GM12873 (cell line): Measurements from ENCODE around the gene EIF4EBP3.

Source experiments
- TF ChIP-seq, protein P1 (sequence below): IDR thresholded peaks from 2 replicates; pipeline ENCODE4 v1.5.1; 2012; ENCODE audit warnings: low read depth, mild to moderate bottlenecking, moderate library complexity, low read length, control low read depth; ENCODE audit not compliant: insufficient read depth; ENCODE audit errors: missing control alignments

Gene EIF4EBP3

DNA sequence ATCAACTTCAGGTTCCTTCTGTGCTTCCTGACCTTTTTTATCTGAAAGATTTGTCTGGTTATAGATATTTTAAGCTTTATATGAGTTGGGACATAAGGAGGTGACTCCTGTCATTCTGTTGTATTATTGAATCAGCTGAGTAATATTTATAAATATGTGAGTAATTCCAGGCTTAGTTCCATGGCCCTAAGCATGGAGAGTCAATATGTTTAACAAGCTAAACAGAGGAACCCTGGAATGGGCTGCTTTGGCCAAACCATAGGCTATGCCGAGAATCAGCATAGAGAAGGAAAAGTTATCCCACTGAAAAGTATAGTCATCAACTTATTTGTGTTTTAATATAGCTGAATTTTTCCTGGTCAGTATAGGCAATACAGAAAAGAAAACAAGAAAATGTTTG lies 7.2 kb upstream of the EIF4EBP3 start:
- TF ChIP-seq, protein P1, sequence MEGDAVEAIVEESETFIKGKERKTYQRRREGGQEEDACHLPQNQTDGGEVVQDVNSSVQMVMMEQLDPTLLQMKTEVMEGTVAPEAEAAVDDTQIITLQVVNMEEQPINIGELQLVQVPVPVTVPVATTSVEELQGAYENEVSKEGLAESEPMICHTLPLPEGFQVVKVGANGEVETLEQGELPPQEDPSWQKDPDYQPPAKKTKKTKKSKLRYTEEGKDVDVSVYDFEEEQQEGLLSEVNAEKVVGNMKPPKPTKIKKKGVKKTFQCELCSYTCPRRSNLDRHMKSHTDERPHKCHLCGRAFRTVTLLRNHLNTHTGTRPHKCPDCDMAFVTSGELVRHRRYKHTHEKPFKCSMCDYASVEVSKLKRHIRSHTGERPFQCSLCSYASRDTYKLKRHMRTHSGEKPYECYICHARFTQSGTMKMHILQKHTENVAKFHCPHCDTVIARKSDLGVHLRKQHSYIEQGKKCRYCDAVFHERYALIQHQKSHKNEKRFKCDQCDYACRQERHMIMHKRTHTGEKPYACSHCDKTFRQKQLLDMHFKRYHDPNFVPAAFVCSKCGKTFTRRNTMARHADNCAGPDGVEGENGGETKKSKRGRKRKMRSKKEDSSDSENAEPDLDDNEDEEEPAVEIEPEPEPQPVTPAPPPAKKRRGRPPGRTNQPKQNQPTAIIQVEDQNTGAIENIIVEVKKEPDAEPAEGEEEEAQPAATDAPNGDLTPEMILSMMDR: no peak

DNA sequence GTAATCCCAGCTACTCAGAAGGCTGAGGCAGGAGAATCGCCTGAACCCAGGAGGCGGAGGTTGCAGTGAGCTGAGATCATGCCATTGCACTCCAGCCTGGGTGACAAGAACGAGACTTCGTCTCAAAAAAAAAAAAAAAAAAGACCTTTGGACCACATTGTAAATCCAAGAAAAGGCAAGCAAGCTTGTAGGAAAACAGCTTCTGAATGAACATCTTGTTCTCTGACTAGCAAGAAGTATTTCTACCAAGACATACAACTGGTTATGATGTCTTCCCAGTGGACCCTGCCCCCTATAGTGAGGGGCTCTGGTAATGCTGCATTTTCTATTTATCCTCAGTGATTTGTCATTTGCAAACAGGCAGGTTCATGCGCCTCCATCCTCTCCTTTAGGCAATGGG lies 4.5 kb upstream of the EIF4EBP3 start:
- TF ChIP-seq, protein P1: no peak

DNA sequence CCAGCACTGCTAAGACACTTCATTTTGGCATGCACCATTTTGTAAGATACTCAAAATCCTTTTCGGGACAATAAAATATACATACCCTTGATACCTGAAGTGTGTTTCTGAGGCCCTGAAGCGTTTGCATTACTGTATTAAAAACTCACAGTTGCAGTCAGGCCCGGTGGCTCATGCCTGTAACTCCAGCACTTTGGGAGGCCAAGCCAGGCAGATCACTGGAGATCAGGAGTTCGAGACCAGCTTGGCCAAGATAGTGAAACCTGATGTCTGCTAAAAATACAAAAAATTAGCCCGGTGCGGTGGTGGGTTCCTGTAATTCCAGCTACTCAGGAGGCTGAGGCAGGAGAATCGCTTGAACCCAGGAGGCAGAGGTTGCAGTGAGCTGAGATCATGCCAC lies 2.5 kb upstream of the EIF4EBP3 start:
- TF ChIP-seq, protein P1: no peak

DNA sequence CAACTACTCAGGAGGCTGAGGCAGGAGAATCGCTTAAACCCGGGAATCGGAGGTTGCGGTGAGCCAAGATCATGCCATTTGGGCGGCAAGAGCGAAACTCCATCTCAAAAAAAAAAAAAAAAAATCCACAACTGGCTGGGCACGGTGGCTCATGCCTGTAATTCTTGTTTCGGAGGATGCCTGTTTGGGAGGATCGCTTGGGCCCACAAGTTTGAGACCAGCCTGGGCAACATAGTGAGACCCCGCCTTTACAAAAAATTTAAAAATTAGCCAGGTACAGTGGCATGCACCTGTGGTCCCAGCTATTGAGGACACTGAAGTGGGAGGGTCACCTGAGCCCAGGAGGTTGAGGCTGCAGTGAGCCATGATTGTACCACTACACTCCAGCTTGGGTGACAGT lies 1.9 kb upstream of the EIF4EBP3 start:
- TF ChIP-seq, protein P1: no peak

DNA sequence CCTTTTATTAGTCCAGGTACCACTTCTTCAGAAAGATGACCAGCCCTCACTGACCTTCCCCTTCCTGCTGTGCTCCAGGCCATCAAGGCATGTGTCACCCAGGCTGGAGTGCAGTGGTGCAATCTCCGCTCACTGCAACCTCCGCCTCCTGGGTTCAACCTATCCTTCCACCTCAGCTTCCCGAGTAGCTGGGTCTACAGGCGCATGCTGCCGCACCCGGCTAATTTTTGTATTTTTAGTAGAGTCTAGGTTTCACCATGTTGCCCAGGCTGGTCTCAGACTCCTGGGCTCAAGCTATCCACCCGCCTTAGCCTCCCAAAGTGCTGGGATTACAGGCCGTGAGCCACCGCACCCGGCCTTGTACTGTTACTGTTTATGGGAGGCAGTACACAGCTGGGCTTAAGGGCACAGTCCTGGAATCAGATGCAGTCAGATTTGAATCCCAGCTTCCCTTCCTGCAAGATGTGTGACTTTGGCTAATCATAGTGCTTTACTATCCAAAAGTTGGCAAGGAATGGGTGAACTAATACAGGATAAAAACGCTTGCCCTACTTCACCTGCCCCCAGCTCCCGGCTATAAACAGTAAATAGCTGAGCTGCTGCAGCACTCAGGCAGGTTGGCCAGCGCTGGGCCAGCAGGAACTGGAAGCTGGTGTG lies 483 bp upstream of the EIF4EBP3 start:
- TF ChIP-seq, protein P1: no peak

DNA sequence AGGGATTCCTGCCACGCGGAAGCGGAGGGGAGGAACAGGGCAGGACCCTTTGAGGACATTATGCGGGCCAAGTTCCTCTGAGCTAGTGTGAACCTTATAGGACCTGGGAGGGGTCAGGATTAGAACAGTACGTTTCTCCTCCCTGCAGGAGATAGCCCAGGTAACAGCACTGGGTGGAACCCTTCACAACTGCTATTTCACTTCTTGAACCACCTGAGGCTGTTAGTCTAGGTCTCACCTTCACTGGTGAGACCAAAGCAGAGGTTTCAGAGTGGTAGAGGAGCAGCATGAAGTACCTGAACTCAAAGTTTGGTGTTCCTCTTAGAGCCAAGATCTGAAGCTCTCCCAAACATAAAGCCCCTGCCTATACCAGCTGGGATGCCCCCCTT lies 832 bp downstream of the EIF4EBP3 start:
- TF ChIP-seq, protein P1: no peak

DNA sequence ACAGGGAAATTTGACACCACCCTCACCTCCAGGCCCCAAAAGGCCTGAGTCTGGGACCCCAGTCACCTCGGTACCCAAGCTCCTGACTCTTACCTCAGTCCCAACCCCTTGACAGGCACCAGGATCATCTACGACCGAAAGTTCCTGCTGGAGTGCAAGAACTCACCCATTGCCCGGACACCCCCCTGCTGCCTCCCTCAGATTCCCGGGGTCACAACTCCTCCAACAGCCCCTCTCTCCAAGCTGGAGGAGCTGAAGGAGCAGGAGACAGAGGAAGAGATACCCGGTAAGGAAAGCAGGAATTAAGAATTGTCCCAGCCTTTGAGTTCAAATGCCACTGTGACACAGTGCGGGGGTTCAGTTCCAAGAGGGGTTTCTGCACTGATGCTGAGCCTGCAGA lies 1.3 kb downstream of the EIF4EBP3 start:
- TF ChIP-seq, protein P1: no peak
